DMS153 treated with DMSO at 0.1 percent for 48 hours (cell line): ENCODE data around the gene TRIM66.

Experiments used
- DNase-seq: peaks from one replicate; lab custom pipeline; 2025; ENCODE audit not compliant: unreplicated experiment; lab: John Stamatoyannopoulos, UW

TRIM66 gene

DNA sequence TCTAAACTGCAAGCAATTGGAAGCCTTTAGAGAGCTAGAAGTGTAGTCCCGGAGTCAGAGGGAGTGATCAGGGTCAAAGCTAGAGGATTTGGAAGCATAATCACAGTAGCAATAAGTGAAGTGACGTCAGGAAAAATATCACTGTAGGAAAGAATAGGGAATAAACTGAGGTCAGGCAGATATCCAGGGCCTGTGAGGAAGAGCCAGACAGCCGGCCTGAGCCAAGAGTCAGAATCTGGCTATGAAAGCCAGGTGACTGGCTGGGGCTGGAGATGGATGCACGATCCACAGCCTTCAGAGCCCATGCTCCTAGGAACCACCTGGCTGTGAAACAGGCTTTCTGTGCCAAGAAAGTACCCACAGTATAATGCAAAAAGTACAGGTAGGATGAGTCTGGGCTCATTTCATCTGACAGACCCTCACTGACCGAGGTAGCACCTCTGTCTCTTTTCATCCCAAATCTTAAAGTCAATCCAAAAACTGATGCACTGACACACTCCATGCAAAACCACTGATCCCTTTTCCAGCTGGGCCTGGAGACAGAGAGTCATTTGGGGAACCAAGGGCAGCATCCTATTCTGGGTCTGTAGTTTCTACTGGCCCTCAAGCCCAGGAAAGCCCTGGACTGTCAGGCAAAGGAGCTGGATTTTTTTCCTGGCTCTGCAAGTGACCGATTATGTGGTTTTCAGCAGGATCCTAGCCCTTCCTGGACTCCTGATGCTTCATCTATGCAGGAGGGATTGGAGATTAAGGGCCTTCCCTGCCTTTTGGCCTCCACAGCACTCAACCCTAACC is 21.3 kb downstream of the TRIM66 start:
- DNase-seq, result no peak

DNA sequence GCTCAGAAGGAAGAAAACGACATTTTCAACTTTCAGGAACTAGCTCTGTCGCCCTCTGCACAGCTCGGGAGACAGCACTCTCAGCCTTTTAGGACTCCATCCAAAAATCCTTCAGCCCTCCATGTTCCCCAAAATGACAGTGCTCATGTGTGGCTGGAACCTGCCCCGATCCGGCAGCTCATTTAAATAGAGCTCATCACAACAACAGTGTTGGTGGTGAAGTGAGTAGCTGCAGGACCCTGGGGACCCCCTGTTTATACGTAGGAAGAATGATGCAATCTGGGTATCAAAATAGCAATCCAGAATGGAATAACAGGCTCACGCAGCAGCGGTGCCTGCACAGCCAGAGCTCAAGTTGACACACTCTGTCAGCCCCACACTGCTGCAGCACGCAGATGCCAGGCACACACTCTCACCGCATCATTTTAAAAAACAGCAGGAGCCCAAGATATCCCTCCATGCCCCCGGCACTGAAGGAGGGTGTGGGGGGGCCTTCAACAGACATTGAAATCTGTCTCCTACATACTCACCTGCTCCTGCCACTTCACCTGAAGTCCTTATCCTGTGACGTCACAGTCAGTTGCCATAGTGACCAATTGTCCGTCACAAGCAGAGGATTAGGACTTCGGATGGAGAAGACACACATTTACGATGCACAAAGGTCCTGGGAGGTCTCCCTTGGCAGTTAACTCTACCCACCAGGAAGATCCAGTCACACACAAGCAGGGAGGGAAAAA is 24.0 kb downstream of the TRIM66 start:
- no peak for DNase-seq

DNA sequence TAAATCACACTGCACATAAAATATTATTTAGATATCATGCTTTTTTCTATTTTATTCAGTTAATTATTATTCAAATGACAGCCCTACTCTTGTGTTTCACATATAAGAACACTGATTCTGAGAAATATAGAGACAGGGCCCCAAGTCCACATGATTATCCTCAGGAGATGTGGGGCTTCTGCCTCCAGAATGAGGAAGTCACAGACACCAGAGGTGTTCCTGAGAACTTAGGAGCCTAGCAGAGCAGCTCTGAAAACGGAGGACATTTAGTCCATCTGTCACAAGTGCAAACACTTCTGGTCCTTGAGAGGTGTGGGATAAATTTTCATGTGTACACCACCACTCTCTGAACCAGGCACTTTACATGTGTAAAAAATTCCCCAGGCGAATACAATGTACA is 26.2 kb downstream of the TRIM66 start:
- DNase-seq, result no peak

- DNase-seq, result no peak
These were observed 28.0 kb downstream of the TRIM66 start for GRCh38 chr11:8654503-8654902.

- no peak for DNase-seq
These were observed 30.3 kb downstream of the TRIM66 start for GRCh38 chr11:8652140-8652539.

DNA sequence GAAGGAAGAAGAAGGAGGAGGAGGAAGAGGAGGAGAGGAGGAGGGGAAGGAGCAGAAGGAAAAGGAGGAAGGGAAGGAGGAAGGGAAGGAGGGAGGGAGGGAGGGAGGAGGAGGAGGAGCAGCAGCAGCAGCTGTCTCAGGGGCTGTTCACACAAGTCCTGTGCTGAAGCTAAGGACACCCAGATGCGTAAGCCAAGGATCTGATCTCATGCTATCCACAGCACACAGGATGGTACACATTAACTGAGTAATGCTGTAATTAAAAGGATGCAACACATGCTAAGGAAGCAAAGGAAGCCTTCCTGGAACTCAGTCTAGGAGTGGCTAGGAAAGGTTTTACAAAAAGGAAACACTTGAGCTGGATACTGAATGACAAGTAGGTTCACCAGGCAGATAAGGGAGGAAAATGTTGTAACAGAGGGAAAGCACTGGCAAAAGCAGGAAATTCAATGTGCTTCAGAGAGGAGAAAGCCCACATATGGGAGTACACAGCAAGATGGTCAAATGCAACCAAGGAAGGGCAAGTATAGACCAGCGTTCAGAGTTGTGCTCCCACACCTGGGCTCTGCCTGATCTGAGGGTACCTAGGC is 32.0 kb downstream of the TRIM66 start:
- no peak for DNase-seq

DNA sequence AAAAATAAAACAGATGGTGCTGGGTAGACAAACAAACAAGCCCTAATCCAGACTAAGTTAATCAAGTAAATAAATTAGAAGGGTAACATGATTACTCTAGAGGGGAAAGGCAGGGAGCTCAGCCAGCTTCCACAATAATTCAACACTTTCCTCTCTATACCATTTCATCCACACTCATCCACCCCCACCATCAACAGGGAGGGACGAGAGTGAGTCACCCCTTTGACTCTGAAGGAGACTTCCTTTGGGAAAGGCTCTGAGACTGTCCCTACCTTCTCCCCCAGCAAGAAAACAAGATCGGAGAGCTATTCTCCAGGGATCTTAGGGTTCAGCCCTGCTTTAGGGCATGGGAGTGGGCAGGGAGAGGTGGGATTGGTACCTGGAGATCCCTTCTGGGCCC is 33.1 kb downstream of the TRIM66 start:
- no peak for DNase-seq

DNA sequence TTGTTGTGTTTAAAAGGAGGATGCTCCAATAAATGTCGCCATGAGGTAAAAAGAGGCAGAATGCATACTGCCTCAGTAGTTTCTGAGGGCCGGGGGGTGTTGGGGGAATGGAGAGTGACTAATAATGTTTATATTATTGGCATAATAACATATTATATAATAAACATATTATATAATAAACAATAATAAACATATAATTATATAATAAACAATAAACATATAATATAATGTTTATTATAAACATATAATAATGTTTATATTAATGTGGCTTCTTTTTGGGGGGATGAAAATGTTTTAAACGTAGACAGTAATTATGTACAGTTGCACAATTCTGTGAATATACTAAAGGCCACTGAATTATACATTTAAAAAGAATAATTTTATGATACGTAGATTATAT is 35.6 kb downstream of the TRIM66 start:
- no peak for DNase-seq

DNA sequence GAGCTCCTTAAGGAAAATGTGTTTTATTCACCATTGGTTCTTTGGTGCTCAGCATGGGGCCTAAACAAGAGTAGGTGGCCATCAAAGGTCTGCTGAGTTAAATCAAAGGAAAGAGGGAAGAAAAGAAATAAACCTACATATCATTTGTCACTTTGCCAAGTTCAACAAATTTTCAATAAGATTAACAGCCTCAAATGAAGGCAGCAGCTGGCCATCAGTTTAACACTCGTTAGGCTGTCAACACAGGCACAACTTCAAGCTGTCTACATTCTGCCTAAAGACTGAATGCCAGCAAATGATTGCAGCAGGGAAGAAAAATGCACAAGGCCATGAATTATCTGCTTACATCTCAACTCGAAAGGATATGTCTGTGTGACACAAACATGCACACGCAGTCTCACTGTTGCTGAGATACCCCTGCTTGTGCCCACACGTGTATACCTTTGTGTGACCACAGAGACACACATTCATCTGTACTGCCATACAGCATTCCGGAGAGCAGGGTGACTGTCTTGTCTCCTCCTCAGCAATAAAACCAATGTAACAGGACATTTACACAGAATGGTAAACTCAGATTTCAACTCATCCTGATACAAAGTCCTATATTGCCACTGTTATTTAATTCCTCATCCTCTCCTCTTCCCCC is 40.1 kb downstream of the TRIM66 start:
- no peak for DNase-seq

DNA sequence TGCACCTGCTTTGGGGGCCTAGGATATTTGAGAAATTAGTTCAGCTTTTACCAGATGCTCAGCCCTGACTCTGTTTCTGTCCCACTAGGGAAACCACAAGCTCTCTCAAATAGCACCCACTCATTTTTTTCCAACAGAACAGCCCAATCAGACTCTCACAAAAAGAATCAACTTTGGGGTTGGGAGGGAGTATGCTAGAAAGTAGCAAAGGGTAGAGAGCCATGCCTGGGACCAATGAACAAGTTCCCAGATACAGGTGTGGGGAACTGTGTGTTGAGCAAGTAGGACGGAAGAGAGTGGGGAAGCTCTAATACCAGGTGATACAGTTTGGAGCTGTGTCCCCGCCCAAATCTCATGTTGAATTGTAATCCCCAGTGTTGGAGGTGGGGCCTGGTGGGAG is 41.1 kb downstream of the TRIM66 start:
- no peak for DNase-seq

DNA sequence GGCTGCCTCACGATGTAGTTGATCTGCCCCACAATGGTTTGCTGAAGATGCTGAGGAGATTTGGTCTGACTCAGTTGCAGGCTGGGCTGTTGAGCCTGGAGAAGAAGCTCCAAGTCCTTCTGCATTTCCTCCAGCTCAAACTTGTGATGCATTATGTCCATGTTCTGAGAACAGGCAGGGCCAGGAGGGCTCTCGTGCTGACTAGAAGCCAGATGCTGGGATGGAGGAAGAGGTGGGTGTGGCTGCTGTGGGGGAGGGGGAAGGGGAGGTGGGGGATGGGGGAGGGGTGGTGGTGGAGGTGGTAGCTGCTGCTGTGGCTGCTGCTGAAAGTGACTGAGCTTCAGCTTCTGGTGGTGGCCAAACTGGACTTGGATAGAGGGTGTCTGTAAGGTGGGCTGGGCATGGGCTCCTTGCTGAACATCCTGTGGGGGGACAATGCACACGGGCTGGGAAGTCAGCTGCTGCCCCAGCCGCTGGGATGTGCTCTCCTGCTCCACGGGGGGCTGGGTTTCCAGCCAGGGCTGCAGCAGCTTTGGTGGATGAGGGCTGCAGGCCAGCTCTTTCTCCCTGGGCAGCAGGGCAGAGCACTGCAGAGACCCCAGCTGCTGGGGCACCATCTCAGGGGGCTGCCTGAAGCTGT is 42.1 kb downstream of the TRIM66 start:
- DNase-seq, result no peak

DNA sequence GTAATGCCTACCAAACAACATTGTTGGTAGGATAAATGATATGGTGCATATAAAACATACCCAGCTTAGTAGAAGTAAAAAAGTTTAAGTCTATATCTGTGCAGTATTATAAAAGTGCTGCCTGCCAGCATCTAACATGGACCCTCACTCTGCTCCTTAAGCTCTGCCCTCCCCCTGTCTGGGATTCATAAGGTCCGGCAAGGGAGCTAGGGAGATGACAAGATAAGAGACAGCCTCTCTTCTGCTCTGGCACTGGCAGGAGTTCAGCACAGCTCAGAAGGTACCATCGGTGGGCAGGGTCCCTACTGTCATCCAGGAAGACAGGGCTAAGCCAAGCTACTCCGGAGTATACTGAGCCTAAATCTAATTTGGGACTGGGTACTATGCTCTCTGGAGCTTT is 42.8 kb downstream of the TRIM66 start:
- no peak for DNase-seq

DNA sequence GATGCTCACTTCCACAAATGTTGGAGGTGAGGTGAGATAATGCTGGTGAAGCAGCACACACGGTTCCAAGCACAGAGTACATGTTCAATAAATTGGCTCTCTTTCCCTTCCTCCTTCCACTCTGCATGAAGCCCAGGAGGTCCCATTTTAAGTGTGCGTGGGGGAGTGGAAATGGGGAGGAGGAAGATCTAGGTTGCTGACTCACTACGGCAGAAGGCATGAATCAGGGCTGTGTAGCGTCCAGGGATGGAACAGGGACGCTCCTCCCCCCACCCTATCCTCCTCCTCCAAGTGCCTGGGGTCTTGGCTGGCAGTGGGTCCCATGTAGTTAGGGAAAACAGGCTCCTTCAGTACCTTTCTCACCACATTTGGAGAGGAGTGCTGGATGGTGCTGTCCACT is 44.2 kb downstream of the TRIM66 start:
- no peak for DNase-seq

GRCh38 chr11:8636127-8636526 is 46.3 kb downstream of the TRIM66 start:
- no peak for DNase-seq

DNA sequence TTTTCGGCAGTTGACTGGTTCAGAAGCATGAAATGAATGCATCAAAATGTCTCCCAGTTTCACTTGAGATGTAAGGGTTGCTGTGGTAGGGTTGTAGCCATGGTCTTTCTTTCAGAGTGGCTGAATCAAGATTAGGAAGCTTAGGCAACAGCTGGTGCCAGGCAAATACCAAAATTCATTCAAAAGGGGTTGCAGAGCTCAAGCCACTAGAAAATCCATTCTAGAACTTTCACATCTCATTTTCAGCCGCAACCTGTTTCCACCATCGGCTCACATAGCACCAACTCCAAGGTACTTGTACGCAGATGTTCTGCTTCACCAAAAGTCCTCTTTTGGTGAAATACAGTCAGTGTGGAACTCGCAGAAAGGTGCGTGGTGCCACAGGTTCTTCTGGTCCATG is 48.0 kb downstream of the TRIM66 start:
- no peak for DNase-seq

DNA sequence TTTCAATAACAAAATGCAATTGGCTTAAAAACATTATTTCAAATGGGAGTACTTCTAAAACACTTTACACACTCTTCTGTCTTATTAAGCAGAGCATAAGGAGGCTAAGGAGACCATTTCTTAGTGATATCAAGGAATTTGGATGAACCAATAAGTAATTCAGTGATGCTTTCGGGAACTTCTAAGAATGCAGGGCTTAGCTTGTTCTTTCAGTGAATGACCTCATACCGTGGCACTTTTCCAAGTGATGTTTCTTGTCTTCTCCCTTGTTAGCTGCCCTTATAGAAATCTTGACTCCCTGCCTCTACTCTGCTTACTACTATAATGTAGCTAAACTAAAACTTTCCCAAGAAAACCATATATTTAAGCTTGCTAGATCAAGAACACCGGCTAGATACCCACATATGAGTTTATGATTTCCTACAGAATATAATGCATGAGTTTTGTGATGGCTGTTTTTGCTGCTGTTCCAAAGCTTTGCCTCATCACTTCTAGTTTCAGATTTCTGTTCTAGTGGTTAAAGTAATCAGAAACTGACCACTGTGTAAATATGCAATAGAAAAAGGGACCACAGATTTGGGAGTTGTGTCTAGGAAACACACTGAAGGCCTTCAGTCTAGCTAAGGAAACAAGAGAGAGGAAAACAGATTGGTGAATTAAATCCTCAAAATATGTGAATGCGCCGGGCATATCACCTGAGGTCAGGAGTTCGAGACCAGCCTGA is 50.9 kb downstream of the TRIM66 start:
- no peak for DNase-seq

GRCh38 chr11:8624698-8625097 is 57.8 kb downstream of the TRIM66 start:
- DNase-seq, result no peak

DNA sequence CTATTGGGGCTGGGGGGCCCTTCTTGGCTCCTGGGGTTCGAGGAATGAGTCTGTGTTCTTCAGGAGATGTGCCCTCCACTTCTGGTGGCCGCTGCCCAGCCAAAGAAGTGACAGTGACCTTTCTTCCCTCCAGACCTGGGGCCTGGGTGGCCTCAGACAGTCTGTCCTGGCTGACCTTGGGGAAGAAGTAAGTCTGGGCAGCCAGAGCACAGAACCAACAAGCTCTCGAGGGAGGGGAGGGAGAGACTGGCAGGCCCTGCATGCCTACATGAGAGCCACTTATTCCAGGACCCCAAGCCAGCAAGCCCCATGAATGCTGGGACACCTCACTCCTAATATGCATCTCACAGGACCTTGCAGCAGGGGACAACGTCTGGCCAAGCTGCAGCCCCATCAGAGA is 61.3 kb downstream of the TRIM66 start:
- DNase-seq, result no peak

GRCh38 chr11:8617063-8617462 is 65.4 kb downstream of the TRIM66 start:
- no peak for DNase-seq

DNA sequence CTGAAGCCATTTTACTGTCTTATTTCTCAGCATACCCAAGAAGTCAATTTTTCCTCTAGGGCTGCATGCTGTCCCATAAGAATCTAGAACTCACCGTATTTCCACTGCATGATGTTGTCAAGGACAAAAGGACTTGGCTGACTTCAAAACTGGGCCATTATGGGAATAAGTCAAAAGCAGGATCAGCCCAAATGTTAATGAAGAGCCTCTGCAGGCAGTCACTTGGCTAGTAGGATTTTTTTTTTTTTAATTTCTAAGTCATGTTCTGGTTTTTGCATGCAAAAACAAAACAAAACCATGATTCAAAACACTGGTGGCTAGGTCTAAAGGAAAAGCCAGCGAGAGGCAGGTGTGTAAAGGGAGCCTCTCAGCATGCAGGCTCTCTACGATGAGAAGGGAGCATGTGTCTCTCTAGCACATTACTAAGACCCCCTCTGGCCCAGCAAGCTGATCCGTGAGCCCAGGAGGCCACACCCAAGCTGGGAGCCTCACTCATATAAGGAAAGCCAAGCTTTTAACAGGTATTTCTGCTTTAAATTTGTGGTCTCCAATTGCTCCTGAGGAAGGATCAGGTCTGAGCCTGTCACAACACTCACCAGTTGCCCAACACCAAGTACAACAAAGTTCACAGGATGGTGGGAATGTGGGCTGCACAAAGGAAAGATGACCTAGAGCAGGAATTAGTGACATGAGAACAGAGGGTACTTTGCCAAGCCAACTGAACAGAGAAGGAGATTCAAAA is 67.0 kb downstream of the TRIM66 start:
- no peak for DNase-seq
